ENCODE measurements around the gene WDR33.

The WDR33 gene

DNA sequence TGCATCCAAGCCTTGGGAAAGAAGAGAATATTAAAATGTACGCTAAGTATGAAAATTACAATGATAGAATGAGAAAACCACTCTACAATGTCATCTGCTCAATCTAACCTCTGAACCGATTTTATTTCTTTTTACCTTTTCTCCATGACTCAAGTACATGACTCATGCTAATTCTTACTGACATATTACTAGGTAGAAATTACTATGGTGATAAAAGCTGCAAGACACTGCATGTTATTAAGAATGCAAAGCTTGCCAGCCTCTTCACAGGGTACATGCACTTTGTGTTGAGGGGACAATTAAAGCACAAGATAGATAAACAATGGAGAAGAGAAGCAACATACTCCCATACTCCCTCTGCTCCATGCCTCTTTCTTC lies 89.0 kb downstream of the WDR33 start:
- DNase-seq, result no peak

GRCh38 chr2:127721311-127721977 lies 89.5 kb downstream of the WDR33 start:
- no peak for DNase-seq

DNA sequence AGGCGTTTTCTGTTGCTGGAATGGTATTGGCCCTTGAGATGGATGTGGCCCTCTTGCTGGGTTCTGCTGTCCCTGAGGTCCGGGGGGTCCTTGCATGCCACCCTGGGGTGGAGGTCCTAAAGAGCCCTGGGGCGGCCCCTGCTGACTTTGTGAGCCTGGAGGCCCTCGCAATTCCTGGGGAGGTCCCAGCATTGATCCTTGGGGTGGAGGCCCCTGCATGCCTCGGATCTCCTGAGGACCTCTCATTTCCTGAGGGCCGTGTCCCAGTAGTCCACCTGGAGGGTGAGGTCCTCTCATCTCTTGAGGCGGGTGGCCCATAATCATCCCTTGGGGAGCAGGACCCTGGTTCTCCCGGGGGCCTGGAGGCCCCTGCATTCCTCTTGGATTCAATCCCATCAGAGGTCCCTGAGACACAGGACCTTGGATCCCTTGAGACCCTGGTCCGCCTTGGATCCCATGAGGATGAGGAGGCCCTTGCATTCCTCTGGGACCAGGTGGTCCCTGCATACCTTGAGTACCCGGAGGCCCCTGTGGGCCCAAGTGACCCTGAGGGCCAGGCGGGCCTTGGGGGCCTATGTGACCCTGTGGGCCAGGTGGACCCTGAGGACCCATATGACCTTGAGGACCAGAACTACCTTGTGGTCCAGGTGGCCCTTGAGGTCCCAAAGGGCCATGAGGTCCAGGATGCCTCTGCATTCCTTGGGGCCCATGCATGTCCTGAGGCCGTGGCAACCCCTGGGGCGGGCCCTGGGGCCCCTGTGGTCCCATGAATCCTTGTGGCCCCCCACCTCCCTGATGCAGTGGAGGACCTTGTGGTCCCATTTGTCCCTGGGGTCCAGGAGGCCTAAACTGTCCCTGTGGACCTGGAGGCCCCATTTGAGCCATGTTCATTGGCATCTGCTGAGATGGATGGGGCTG lies 91.4 kb downstream of the WDR33 start:
- no peak for DNase-seq

DNA sequence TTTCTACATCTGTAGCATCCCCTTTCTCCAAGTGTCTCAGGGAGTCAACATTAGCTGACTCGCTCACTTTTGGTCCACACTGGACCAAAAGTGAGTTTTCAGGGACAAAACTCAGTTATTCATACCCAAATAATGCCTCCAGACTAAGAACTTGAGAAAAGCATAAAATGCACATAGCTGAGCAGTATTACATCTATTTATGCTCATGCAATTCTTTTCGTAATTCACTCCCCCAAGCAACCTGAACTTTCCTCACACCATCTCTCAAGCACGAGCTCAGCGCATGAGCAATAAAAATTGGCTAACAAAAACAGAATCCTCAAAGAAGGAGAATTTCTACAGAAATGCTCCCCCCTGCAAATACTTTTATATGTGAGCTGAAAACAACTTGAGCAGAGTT lies 92.7 kb downstream of the WDR33 start:
- DNase-seq, result no peak

DNA sequence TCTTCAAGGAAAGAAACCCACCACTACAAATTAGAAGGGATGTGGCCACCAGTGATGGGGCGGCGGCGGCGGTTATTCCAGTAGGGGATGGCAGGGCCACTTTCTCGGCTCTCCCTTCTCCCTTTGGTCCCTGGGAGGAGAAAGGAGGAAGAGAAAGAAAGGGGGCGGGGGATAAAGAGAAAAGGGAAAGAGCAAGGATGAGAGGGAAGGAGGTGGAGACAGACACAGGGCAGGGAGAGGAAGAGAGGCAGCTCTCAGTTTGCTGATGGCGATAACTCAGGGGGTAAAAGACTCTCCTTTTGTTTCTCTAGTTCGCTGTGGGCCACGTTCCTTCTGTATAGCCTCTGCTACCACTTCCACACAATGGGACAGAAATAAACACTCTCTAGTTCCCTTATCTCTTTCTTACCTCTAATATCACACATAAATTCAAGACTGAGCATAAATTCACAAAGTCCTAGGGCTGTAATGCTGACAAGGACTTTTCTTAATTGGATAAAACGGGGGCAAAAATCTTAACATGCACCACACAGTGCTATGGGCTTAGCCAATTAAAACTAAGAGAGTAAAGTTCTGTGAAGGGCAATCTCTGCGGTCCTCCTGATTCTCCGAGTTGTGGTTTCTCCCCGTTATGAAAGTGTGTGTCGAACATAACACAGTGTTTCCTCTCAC lies 95.1 kb downstream of the WDR33 start:
- no peak for DNase-seq

DNA sequence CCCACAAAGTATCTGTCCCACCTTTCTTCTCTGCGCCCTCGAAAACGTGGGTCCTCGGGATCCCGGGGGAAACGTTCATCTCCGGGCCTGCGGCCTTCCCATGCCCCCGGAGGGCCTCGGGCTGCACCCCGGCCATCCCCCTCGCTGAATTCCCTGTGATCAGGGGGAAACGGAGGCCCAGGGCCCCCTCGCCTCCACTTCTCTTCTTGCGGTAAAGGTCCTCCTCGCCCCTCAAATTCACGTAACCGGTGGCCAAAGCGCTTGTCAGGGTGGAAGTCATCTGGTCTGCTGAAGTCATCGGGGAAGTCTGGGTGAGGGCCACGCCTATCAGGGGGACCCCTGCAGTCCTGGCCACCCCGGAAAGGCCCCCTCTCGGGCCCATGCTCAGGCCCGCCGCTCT lies 97.4 kb downstream of the WDR33 start:
- DNase-seq, result no peak

GRCh38 chr2:127712999-127713398 lies 98.0 kb downstream of the WDR33 start:
- no peak for DNase-seq

DNA sequence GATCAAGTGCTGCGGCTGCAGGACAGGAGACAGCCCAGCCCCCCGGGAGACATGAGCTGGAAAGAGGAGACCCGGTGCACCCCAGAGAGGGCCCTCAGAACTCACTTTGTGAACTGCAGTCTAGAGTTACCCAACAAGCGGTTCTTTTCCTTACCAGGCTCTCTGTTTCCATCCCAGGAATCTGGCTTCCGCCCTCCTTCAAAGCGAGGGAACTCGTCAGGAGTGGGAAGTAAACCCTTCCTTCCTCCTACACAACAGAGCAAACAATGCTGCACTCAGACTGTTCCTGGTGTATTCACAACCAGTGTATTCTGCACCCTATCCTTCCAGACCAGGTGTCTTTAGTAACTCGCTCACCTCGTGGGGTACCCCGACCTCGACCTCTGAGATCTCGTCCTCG lies 101.6 kb downstream of the WDR33 start:
- DNase-seq, result no peak

DNA sequence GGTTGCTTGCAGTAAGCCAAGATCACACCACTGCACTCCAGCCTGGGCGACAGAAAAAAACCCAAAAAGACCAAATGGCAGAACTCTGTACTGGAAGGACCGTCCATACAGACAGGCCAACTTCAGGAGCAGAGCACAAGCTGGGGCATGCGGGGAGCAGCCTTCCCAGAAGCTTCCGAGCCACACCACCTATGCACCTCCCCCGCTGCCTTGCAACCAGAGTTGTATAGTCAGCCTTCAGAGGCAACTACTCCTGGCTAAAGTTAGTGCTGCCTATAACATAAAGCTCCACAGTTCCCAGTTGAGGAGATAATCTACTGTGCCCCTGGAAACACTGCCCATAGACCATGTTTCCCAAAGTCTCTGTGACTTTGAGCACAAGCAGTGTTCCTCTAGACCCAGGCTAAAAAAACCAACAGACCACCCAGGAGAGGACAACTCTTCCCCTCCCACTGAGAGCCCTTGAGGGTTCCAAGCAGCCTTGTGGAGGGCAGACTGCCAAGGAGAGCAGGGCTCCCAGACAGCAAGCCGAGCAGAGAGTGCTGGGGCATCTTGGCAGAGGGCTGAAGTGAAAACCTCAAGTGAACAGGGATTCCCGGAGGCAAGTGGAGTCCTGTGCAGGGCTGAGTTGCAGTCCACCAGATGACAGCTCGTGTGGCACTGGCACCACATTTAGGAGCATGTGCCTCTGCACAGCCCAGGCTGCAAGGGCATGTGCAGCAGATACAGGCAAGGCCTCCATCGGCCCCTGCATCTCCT lies 102.9 kb downstream of the WDR33 start:
- peak in 23 of 58 donors; percentile 3 to 48 (median 23) for DNase-seq

DNA sequence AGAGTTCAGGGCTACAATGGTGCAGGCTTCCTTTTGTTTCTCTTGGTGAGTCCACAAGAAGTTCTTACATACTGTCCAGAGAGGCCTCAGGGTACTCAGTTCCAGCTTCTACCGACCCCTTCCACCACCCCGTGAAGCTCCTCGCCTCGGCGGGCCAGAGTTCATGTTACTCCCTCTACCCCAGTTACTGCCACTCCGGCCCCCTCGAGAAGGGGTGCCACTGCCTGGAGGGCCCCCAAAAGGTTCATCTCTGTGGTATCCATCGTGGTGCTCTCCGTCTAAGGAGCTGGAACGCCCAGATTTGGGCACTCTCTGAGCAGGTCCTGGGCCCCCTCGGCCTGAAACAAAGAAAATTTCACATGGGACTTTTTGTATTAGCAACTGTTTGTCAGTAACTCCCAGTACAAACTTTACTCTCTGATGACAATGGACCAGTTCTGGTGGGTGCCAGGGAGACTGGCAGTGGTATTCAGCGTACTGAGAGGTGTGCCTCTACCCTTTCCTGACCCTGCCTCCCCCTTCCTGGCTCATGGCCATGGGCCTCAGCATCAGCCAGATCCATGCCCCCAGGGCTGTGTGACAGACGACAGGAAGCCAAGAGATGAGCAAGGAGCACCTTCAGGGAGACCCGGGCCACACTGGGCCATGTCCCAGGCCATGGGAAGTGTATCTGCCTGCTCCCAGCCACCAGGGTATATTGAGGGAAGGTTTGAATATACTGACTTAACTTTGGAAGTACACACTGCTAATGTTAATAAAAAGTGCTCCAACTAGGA lies 104.6 kb downstream of the WDR33 start:
- DNase-seq, result no peak

GRCh38 chr2:127705391-127706065 lies 105.4 kb downstream of the WDR33 start:
- no peak for DNase-seq

GRCh38 chr2:127704641-127705390 lies 106.2 kb downstream of the WDR33 start:
- DNase-seq, result no peak

DNA sequence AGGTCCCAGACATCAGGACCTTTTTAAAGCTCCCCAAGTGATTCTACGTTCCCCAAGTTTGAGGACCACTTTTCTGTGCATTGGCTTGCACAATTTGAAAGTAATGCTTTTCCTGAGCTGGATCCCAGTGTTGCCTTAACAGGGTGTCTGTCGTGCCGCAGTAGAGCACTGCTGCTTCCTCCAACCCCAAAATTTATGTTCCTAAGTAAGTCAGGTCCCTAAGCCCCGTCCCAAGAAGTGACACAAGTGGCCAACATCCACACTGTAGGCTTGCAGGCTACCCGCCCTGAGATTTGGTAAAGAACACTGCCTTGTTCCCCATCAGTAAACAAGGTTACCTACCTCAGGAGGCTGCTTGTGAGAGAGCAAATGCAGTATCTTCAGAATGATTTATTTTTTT lies 107.7 kb downstream of the WDR33 start:
- DNase-seq, result no peak

DNA sequence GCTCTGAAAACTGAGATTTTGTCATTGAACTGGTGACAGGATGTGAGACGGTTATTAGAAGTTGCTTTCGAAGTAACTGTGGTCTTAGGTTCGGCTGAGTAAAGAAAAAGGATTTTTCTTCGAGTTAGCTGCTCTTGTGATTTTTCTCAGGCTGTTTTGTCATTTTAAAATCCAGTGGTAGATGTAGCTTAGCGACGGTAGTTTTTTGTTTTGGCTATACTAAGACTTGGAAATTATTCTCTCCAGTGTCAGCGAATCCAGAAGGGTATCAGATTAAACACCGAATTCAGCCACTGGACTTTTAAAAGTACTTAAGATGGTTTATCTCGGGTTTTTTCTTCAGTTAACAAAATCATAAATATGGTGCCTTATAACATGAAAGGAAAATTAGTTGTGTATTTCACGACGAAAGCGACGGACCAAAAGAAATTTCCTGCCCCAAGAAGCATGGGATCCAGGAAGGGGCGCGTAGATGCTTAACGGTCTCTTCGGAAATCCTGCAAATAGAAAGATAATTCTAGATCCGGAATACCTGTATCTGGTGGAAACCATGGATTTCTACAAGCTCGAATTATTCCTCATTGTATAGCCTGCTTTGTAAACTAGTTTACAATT lies 108.5 kb downstream of the WDR33 start:
- no peak for DNase-seq

GRCh38 chr2:127701651-127702394 lies 109.1 kb downstream of the WDR33 start:
- DNase-seq, result peak in 48 of 58 donors; percentile 40 to 89 (median 72)

- DNase-seq, result peak; percentile 54 to 94 (median 88)
Observed at GRCh38 chr2:127701193-127701650, 109.7 kb downstream of the WDR33 start, which contains the start of gene SFT2D3. Gene SFT2D3 (plus strand): TSS chr2:127701497. CDS start chr2:127701529, 32 bp downstream.

DNA sequence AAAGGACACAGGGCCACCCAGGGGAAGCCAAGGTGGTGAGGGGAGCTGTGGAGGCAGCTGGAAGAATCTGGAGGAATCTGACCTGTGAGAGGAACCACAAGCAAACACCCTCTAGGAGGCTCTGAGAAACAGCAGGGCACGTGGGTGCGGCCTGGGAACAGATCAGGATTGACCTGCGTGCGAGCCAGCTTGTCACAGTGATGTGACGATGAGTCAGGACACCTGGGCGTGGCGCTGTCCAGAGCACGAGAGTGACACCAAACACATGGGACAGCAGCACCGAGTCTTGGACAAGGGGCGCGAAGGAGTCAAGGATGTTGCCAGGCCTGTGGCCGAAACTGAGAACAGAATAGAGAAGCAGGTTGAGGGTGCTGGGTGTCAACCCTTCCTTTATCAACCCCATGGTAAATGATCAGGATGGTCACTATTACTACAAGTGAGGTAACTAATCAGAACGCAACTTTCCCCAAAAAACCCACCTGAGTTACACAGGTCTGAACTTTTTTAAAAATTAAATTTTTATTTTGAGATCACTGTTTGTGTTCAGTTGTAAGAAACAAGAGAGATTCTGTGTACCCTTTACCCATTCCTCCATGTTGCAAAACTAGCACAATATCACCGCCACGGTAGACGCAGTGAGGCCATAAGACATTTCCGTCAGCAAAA lies 110.3 kb downstream of the WDR33 start:
- peak in 17 of 58 donors; percentile 7 to 55 (median 21) for DNase-seq

Data from anterior cingulate cortex (tissue), 58 donors.